Measurements from ENCODE around the gene ASS1. TPM values are rescaled to one million over a fixed set of nuclear protein-coding genes. Genes with fewer than 3 reads are reported as not detected.
A peak's percentile ranks its signal among the peaks of the same experiment; 100 is the strongest.

ASS1 gene
- total RNA-seq, 6 donors from 2014 or later: 31.4 to 104 (median 66.3) TPM

GRCh38 chr9:130451509-130452388 is 7.0 kb downstream of the ASS1 start:
- no peaks in the 10 kb centered on the region for H3K36me3 ChIP-seq
- no peak overlapping the region for H3K4me3 ChIP-seq
- WGBS, 2 donors: 44 to 72% methylated on average over 3 to 12 of the region's 23 CpGs

GRCh38 chr9:130452835-130453234 is 8.1 kb downstream of the ASS1 start:
- no peak for TF ChIP-seq POLR2A (IDR thresholded peaks at IDR 0.05)
- no peak for TF ChIP-seq CTCF (IDR thresholded peaks at IDR 0.05)
- no peak for TF ChIP-seq POLR2AphosphoS5 (IDR thresholded peaks at IDR 0.05)
- no peak for TF ChIP-seq EP300 (IDR thresholded peaks at IDR 0.05)
- Histone ChIP-seq H3K27ac (peak overlapping the region in 2 of 4 donors; percentile 76 to 80), H3K4me1 (peaks cover 31 to 43% (median 38%) of the 10 kb centered on the region in 4 donors), H3K36me3 (no peaks in the 10 kb centered on the region), H3K27me3 (no peaks in the 10 kb centered on the region), H3K9me3 (no peaks in the 10 kb centered on the region), H3K4me3 (no peak overlapping the region)
- no peak for DNase-seq
- ATAC-seq (ENCODE audit: low FRiP score in 2 of 2): no peak
- 94 to 95% methylated on average over 4 of the region's 4 CpGs for WGBS, 2 donors

More at GRCh38 chr9:130451509-130452388, 7.0 kb downstream of the ASS1 start:
- Histone ChIP-seq H3K4me1 (peaks cover 42 to 54% (median 48%) of the 10 kb centered on the region in 4 donors), H3K9me3 (no peaks in the 10 kb centered on the region), H3K27me3 (no peaks in the 10 kb centered on the region), H3K27ac (peak overlapping the region; percentile 41 to 80 (median 73))
- ATAC-seq (ENCODE audit: low FRiP score in 2 of 2) (peak; percentile 62 to 73), DNase-seq (peak; percentile 74 to 85)
- TF ChIP-seq EP300 (IDR thresholded peaks at IDR 0.05) (no peak), POLR2A (IDR thresholded peaks at IDR 0.05) (no peak), CTCF (IDR thresholded peaks at IDR 0.05) (peak; percentile 16 to 59 (median 38)), POLR2AphosphoS5 (IDR thresholded peaks at IDR 0.05) (peak in 1 of 2 donors; percentile 35)

GRCh38 chr9:130453487-130453886 is 8.7 kb downstream of the ASS1 start:
- H3K4me3 ChIP-seq: no peak overlapping the region
- H3K9me3 ChIP-seq: no peaks in the 10 kb centered on the region
- peaks cover 0 to under 1% (median 0%) of the 10 kb centered on the region in 4 donors for H3K36me3 ChIP-seq
- H3K4me1 ChIP-seq: peaks cover 27 to 40% (median 32%) of the 10 kb centered on the region in 4 donors
- TF ChIP-seq POLR2AphosphoS5 (IDR thresholded peaks at IDR 0.05) (no peak), EP300 (IDR thresholded peaks at IDR 0.05) (no peak), POLR2A (IDR thresholded peaks at IDR 0.05) (no peak), CTCF (IDR thresholded peaks at IDR 0.05) (no peak)
- no peaks in the 10 kb centered on the region for H3K27me3 ChIP-seq
- H3K27ac ChIP-seq: peak overlapping the region in 2 of 4 donors; percentile 76 to 80
- ATAC-seq (ENCODE audit: low FRiP score in 2 of 2) (peak in 1 of 2 donors; percentile 25), DNase-seq (no peak)
- WGBS, 2 donors: 42 to 43% methylated on average over 4 to 7 of the region's 7 CpGs

GRCh38 chr9:130454096-130454811 is 9.5 kb downstream of the ASS1 start:
- Histone ChIP-seq H3K27me3 (no peaks in the 10 kb centered on the region), H3K9me3 (no peaks in the 10 kb centered on the region), H3K4me1 (peaks cover 27 to 40% (median 29%) of the 10 kb centered on the region in 4 donors), H3K27ac (peak overlapping the region in 2 of 4 donors; percentile 76 to 80), H3K36me3 (peaks cover 0 to 4% (median 0%) of the 10 kb centered on the region in 4 donors), H3K4me3 (no peak overlapping the region)
- 92 to 93% methylated on average over 10 of the region's 10 CpGs for WGBS, 2 donors
- TF ChIP-seq CTCF (IDR thresholded peaks at IDR 0.05) (no peak), EP300 (IDR thresholded peaks at IDR 0.05) (no peak), POLR2A (IDR thresholded peaks at IDR 0.05) (no peak), POLR2AphosphoS5 (IDR thresholded peaks at IDR 0.05) (no peak)
- DNase-seq: no peak
- no peak for ATAC-seq (ENCODE audit: low FRiP score in 2 of 2)
